GM12878 (cell line): ENCODE measurements around the gene LTN1. TPM values are rescaled to one million over a fixed set of nuclear protein-coding genes. Genes with fewer than 3 reads are reported as not detected.
A peak's percentile ranks its signal among the peaks of the same experiment; 100 is the strongest.

Experiments
- ATF2 ChIP-seq: IDR thresholded peaks from 2 replicates; pipeline ENCODE4 v1.6.1; 2012; ENCODE audit warnings: low read length, inconsistent platforms
- BCL3 ChIP-seq: IDR thresholded peaks from 2 replicates; pipeline ENCODE4 v1.6.1; 2011; ENCODE audit warnings: borderline replicate concordance, low read depth, mild to moderate bottlenecking, moderate library complexity, low read length; ENCODE audit not compliant: insufficient read depth, poor library complexity, severe bottlenecking
- BMI1 ChIP-seq: fragments of 450-650 bp; IDR thresholded peaks from 2 replicates; pipeline ENCODE4 v1.6.1; 2016; ENCODE audit warnings: mild to moderate bottlenecking, moderate library complexity, borderline replicate concordance
- CBX3 ChIP-seq: fragments of 200-600 bp; sonication (generic); IDR thresholded peaks from 2 replicates; pipeline ENCODE4 v1.6.1; 2016; ENCODE audit warnings: low read depth, borderline replicate concordance
- EP300 ChIP-seq, 2 experiments: fragments of 150-350 bp in 1 of 2; IDR thresholded peaks; 2 replicates each; pipeline ENCODE4 v1.6.1; 2011 to 2012; ENCODE audit warnings: low read depth in 2 of 2, low read length in 2 of 2, borderline replicate concordance in 1 of 2, improper control_type of control experiment in 1 of 2, inconsistent platforms in 1 of 2; ENCODE audit not compliant: control insufficient read depth in 1 of 2
- MEF2B ChIP-seq: fragments of 450-650 bp; IDR thresholded peaks from 2 replicates; pipeline ENCODE4 v1.6.1; 2018; ENCODE audit warnings: mild to moderate bottlenecking, moderate library complexity; ENCODE audit not compliant: partially characterized antibody, poor library complexity, severe bottlenecking
- NFIC ChIP-seq: IDR thresholded peaks from 2 replicates; pipeline ENCODE4 v1.6.1; 2012; ENCODE audit warnings: low read depth, mild to moderate bottlenecking, inconsistent platforms, low read length, moderate library complexity
- POLR2AphosphoS5 ChIP-seq: IDR thresholded peaks from 2 replicates; pipeline ENCODE4 v1.6.1; 2011; ENCODE audit warnings: mild to moderate bottlenecking, low read length, inconsistent platforms
- SIN3A ChIP-seq: IDR thresholded peaks from 2 replicates; pipeline ENCODE4 v1.6.1; 2012; ENCODE audit warnings: low read depth, low read length, improper control_type of control experiment
- ZSCAN29 ChIP-seq: fragments of 450-650 bp; IDR thresholded peaks from 2 replicates; pipeline ENCODE4 v1.6.1; 2017; ENCODE audit warnings: mild to moderate bottlenecking, moderate library complexity
- polyA plus RNA-seq, 11 experiments: library from polyadenylated mRNA; depleted of rRNA in 4 of 11; unstranded in 6 of 11; stranded (reverse) in 5 of 11; fragments of >200 nt; fragmentation: Nextera tagmentation in 4 of 11; fragmentation: Illumina TruSeq in 1 of 11; extraction: Ambion mirVana in 4 of 11; extraction: Trizol in 1 of 11; gene quantifications; 1 replicate in 1 of 11; 2 replicates in 10 of 11; pipeline versions ENCODE4 v1.2.1 to v1.2.3, GENCODE V29; 2011 to 2016; ENCODE audit warnings: inconsistent platforms in 2 of 11, missing spikeins in 2 of 11, low read depth in 1 of 11
- total RNA-seq, 4 experiments: library from RNA; depleted of rRNA in 3 of 4; stranded (reverse); fragments of >200 nt in 3 of 4; fragmentation: Illumina TruSeq in 1 of 4; extraction: Trizol in 1 of 4; gene quantifications; 2 replicates each; pipeline versions ENCODE4 v1.2.1 to v1.2.3, GENCODE V29; 2013 to 2021
- TF ChIP-seq, protein P1 (sequence below): fragments of 450-650 bp; IDR thresholded peaks from 2 replicates; pipeline ENCODE4 v1.6.1; 2018; ENCODE audit warnings: mild to moderate bottlenecking, low read depth, moderate library complexity; ENCODE audit not compliant: partially characterized antibody
- TF ChIP-seq, protein P2 (sequence below): IDR thresholded peaks from 2 replicates; pipeline ENCODE4 v1.6.1; 2011; ENCODE audit warnings: borderline replicate concordance, low read depth, mild to moderate bottlenecking, moderate library complexity, mixed read lengths, low read length; ENCODE audit not compliant: insufficient read depth; ENCODE audit errors: extremely low read length

LTN1 gene
- total and polyA plus RNA-seq, 10 of the 15 experiments (the other 5 are each of a cell fraction or from before 2014, with no cell fraction given): 3.5 to 17.3 (median 12.3) TPM

DNA sequence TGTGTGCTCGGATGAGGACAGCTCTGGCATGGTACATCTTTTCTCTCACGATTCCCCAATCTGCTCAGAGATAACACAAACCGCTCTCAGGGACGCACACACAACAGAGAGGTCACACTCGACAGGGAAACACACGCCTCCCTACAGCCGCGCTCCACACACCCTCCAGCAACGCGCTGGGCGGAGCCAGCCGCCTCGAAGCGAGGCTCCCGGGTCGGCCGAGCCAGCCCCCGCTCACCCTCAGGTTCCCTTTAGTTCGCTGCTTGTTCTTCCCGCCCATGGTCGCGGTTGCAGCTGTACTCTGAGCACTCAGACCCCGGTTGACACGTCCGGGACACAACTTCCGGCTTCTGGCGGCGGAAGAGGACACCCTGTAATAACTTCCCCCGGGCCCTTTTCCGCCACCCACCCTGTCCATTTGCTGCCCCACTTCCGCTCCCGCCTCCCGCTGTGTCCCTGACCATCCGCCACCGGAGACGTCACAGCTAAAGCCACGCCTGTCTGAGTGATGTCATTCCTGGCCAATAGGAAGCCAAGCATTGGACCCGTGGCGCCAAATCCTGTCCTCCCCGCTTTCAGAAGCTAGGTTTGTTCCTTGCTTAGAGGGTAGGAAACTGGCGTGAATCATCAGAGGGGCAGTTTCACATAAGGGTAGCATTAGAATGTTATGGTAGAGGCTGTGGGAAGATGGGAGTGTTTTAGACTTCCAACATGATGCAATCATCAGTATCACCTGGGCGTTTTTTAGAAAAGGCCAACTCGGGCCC, at the start of gene LTN1 (continued):
- TF ChIP-seq, protein P1, sequence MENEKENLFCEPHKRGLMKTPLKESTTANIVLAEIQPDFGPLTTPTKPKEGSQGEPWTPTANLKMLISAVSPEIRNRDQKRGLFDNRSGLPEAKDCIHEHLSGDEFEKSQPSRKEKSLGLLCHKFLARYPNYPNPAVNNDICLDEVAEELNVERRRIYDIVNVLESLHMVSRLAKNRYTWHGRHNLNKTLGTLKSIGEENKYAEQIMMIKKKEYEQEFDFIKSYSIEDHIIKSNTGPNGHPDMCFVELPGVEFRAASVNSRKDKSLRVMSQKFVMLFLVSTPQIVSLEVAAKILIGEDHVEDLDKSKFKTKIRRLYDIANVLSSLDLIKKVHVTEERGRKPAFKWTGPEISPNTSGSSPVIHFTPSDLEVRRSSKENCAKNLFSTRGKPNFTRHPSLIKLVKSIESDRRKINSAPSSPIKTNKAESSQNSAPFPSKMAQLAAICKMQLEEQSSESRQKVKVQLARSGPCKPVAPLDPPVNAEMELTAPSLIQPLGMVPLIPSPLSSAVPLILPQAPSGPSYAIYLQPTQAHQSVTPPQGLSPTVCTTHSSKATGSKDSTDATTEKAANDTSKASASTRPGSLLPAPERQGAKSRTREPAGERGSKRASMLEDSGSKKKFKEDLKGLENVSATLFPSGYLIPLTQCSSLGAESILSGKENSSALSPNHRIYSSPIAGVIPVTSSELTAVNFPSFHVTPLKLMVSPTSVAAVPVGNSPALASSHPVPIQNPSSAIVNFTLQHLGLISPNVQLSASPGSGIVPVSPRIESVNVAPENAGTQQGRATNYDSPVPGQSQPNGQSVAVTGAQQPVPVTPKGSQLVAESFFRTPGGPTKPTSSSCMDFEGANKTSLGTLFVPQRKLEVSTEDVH: peak; percentile 99
- no peak for TF ChIP-seq MEF2B
- peak in 1 of 2 experiments; percentile 28; a peak in 1 of 4 replicates for TF ChIP-seq EP300 (IDR thresholded peaks at IDR 0.05; ENCODE audit: borderline replicate concordance in 1 of 2, control insufficient read depth in 1 of 2, low read depth in 2 of 2, low read length in 2 of 2)
- no peak for TF ChIP-seq CBX3
- no peak for TF ChIP-seq BMI1
- 0 out of 2 replicates have a peak, but pooled peaks have one; percentile 35 for TF ChIP-seq NFIC
- TF ChIP-seq ATF2: peak; percentile 100
- TF ChIP-seq, protein P2, sequence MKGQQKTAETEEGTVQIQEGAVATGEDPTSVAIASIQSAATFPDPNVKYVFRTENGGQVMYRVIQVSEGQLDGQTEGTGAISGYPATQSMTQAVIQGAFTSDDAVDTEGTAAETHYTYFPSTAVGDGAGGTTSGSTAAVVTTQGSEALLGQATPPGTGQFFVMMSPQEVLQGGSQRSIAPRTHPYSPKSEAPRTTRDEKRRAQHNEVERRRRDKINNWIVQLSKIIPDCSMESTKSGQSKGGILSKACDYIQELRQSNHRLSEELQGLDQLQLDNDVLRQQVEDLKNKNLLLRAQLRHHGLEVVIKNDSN: peak; percentile 62
- TF ChIP-seq SIN3A: peak; percentile 92
- TF ChIP-seq ZSCAN29: no peak
- peak; percentile 93 for TF ChIP-seq POLR2AphosphoS5
- no peak for TF ChIP-seq BCL3
